Sigmoid colon (tissue), 7 donors: ENCODE data around the gene UGT3A1. TPM values are rescaled to one million over a fixed set of nuclear protein-coding genes. Genes with fewer than 3 reads are reported as not detected.

Source experiments
- DNase-seq: peaks from one replicate; pipeline ENCODE4 v3.0.0-alpha.2; 2019
- H3K27ac ChIP-seq, 4 donors: fragments of 200-600 bp; sonication (generic); one replicate each; pipeline ENCODE4 v1.5.1; 2016 to 2019; ENCODE audit warnings: mild to moderate bottlenecking in 1 of 4
- H3K27me3 ChIP-seq, 3 donors: fragments of 200-600 bp; sonication (generic); one replicate each; pipeline ENCODE4 v1.5.1; 2019; ENCODE audit warnings: mild to moderate bottlenecking in 1 of 3
- H3K36me3 ChIP-seq, 4 donors: fragments of 200-600 bp; sonication (generic); one replicate each; pipeline ENCODE4 v1.5.1; 2016 to 2019
- H3K4me1 ChIP-seq, 4 donors: fragments of 200-600 bp; sonication (generic); one replicate each; pipeline ENCODE4 v1.5.1; 2017 to 2019
- H3K4me3 ChIP-seq, 4 donors: fragments of 200-600 bp; sonication (generic); one replicate each; pipeline ENCODE4 v1.5.1; 2017 to 2019; ENCODE audit warnings: mild to moderate bottlenecking in 2 of 4, moderate library complexity in 1 of 4
- H3K9me3 ChIP-seq, 4 donors: fragments of 200-600 bp in 3 of 4; sonication (generic) in 3 of 4; one replicate each; pipeline versions ENCODE4 v1.5.1 to v1.6.1; 2013 to 2019
- CTCF ChIP-seq, 4 experiments: fragments of 450-650 bp in 3 of 4; fragments of 200-600 bp in 1 of 4; IDR thresholded peaks; one replicate each; pipeline ENCODE4 v1.5.1; 2016 to 2019; ENCODE audit warnings: antibody characterized with exemption in 4 of 4, mild to moderate bottlenecking in 3 of 4, moderate library complexity in 2 of 4
- EP300 ChIP-seq, 4 donors: sonication (generic); formaldehyde crosslinking; IDR thresholded peaks; one replicate each; pipeline ENCODE4 v1.6.1; 2017; ENCODE audit warnings: antibody characterized with exemption in 4 of 4
- POLR2A ChIP-seq, 2 donors: fragments of 450-650 bp; IDR thresholded peaks; one replicate each; pipeline ENCODE4 v1.6.1; 2016; ENCODE audit warnings: antibody characterized with exemption in 2 of 2, mild to moderate bottlenecking in 2 of 2, moderate library complexity in 2 of 2
- POLR2AphosphoS5 ChIP-seq, 4 donors: sonication (generic); formaldehyde crosslinking; IDR thresholded peaks; one replicate each; pipeline ENCODE4 v1.6.1; 2017; ENCODE audit warnings: antibody characterized with exemption in 4 of 4
- WGBS, 2 donors: extraction: QIAGEN DNeasy Blood & Tissue Kit; methylation state at CpG; one replicate each; pipeline ENCODE4 v1.1.7; 2013; 5-methylcytosine and 5-hydroxymethylcytosine counted together
- intact Hi-C: fragments of 100-400 bp; cut with DNase I; formaldehyde crosslinking; loops from one replicate; pipeline ENCODE4 v1.15.1; 2023
- polyA plus RNA-seq, 3 donors: library from polyadenylated mRNA; stranded (reverse); fragments of 200-250 nt; gene quantifications; one replicate each; pipeline ENCODE4 v1.2.3, GENCODE V29; 2013
- total RNA-seq, 4 donors: library from RNA; depleted of rRNA; stranded (reverse); fragments of >200 nt; gene quantifications; one replicate each; pipeline ENCODE4 v1.1.0, GENCODE V29; 2016
- donor health status: healthy with polysubstance abuse.
- donor health status: Bipolar disorder and iron deficiency.
- donor health status: healthy.

The UGT3A1 gene
- total and polyA plus RNA-seq, 7 donors: not detected

- H3K36me3 ChIP-seq: no peaks in the 10 kb centered on the region
- no peaks in the 10 kb centered on the region for H3K27me3 ChIP-seq
- intact Hi-C loops: no loop called here
- DNase-seq: no peak
- WGBS, 2 donors: 71 to 80% methylated on average over 1 of the region's 1 CpG
- TF ChIP-seq EP300 (IDR thresholded peaks at IDR 0.05) (no peak), CTCF (IDR thresholded peaks at IDR 0.05) (no peak), POLR2A (IDR thresholded peaks at IDR 0.05) (no peak), POLR2AphosphoS5 (IDR thresholded peaks at IDR 0.05) (no peak)
- no peak overlapping the region for H3K27ac ChIP-seq
- H3K4me1 ChIP-seq: no peaks in the 10 kb centered on the region
- H3K9me3 ChIP-seq: peaks cover 0 to under 1% (median 0%) of the 10 kb centered on the region in 4 donors
- no peak overlapping the region for H3K4me3 ChIP-seq
Observed at GRCh38 chr5:36009698-36010097, 18.5 kb upstream of the UGT3A1 start.

DNA sequence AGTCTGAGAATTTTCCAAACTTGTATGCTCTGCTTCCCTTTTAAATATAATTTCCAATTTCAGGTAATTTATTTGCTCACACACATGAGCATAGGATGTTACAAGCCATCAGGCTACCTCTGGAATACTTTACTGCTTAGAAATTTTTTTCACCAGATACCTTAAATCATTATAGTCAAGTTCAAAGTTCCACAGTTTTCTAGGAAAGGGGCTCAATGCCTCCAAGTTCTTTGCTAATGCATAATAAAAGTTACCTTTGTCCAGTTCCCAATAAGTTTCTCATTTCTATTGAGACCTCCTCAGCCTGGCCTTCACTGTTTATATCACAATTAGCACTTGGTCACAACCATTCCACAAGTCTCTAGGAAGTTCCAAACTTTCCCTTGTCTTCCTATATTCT lies 16.2 kb upstream of the UGT3A1 start:
- H3K4me3 ChIP-seq: no peak overlapping the region
- no peak overlapping the region for H3K27ac ChIP-seq
- no peaks in the 10 kb centered on the region for H3K4me1 ChIP-seq
- H3K27me3 ChIP-seq: no peaks in the 10 kb centered on the region
- H3K36me3 ChIP-seq: no peaks in the 10 kb centered on the region
- no peak for DNase-seq
- TF ChIP-seq CTCF (IDR thresholded peaks at IDR 0.05) (no peak), POLR2A (IDR thresholded peaks at IDR 0.05) (no peak), POLR2AphosphoS5 (IDR thresholded peaks at IDR 0.05) (no peak), EP300 (IDR thresholded peaks at IDR 0.05) (no peak)
- intact Hi-C loops: no loop called here
- no peaks in the 10 kb centered on the region for H3K9me3 ChIP-seq

- no peaks in the 10 kb centered on the region for H3K4me1 ChIP-seq
- no peaks in the 10 kb centered on the region for H3K36me3 ChIP-seq
- no peaks in the 10 kb centered on the region for H3K9me3 ChIP-seq
- no peak for DNase-seq
- H3K27ac ChIP-seq: no peak overlapping the region
- WGBS, 2 donors: 14 to 68% methylated on average over 1 of the region's 1 CpG
- H3K4me3 ChIP-seq: no peak overlapping the region
- no peaks in the 10 kb centered on the region for H3K27me3 ChIP-seq
- intact Hi-C loops: no loop called here
- TF ChIP-seq POLR2A (IDR thresholded peaks at IDR 0.05) (no peak), EP300 (IDR thresholded peaks at IDR 0.05) (no peak), POLR2AphosphoS5 (IDR thresholded peaks at IDR 0.05) (no peak), CTCF (IDR thresholded peaks at IDR 0.05) (no peak)
Observed at GRCh38 chr5:36006163-36006562, 15.0 kb upstream of the UGT3A1 start.

- 88 to 90% methylated on average over 3 of the region's 3 CpGs for WGBS, 2 donors
- Histone ChIP-seq H3K27ac (no peak overlapping the region), H3K4me1 (no peaks in the 10 kb centered on the region), H3K9me3 (no peaks in the 10 kb centered on the region), H3K27me3 (no peaks in the 10 kb centered on the region), H3K4me3 (no peak overlapping the region), H3K36me3 (no peaks in the 10 kb centered on the region)
- TF ChIP-seq POLR2AphosphoS5 (IDR thresholded peaks at IDR 0.05) (no peak), CTCF (IDR thresholded peaks at IDR 0.05) (no peak), EP300 (IDR thresholded peaks at IDR 0.05) (no peak), POLR2A (IDR thresholded peaks at IDR 0.05) (no peak)
- intact Hi-C loops: no loop called here
- no peak for DNase-seq
Observed at GRCh38 chr5:36001032-36001431, 9.8 kb upstream of the UGT3A1 start.

DNA sequence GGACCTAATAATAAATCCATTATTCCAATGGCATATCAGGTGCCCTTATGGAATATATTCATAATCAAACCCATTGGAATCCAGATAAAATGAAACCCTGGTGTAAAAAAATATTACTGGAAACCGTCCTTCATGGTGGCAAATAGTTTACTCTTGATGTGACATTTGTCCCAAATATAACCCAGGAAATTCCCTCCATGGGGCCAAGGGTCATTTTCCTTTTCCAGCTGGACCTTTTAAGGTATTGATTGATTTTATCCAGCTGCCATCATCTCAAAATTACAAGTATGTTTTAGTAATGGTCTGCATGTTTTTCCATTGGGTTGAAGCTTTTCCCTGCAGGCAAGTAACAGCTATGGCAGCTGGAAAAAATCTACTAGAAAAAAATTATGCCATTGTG lies 8.4 kb upstream of the UGT3A1 start:
- Histone ChIP-seq H3K9me3 (no peaks in the 10 kb centered on the region), H3K4me3 (no peak overlapping the region), H3K27me3 (no peaks in the 10 kb centered on the region), H3K36me3 (no peaks in the 10 kb centered on the region), H3K27ac (no peak overlapping the region), H3K4me1 (no peaks in the 10 kb centered on the region)
- WGBS, 2 donors: 54 to 65% methylated on average over 1 of the region's 1 CpG
- intact Hi-C loops: no loop called here
- no peak for DNase-seq
- no peak for TF ChIP-seq CTCF (IDR thresholded peaks at IDR 0.05)
- no peak for TF ChIP-seq POLR2AphosphoS5 (IDR thresholded peaks at IDR 0.05)
- TF ChIP-seq EP300 (IDR thresholded peaks at IDR 0.05): no peak
- TF ChIP-seq POLR2A (IDR thresholded peaks at IDR 0.05): no peak
